HPDE6-E6E7 (cell line): ENCODE data around the gene P3H3.
"Not testable (repeated sequence)": the region's sequence is repeated elsewhere in the genome, so short reads cannot be mapped to it uniquely, and the experiment has no call there.

Experiments
- DNase-seq: peaks from one replicate; pipeline ENCODE4 v3.0.0; 2011; ENCODE audit warnings: missing footprints; ENCODE audit errors: extremely low spot score

Gene P3H3

GRCh38 chr12:6888360-6888759 is 60.2 kb downstream of the P3H3 start:
- no peak for DNase-seq

GRCh38 chr12:6888794-6889193 is 60.6 kb downstream of the P3H3 start:
- DNase-seq = not testable (repeated sequence)
